Measurements from ENCODE around the gene FNDC7. TPM values are rescaled to one million over a fixed set of nuclear protein-coding genes. Genes with fewer than 3 reads are reported as not detected.

Gene FNDC7
- total RNA-seq, 1 experiment from 2014 or later: 0.05 TPM

- POLR2A ChIA-PET: no interaction called here
- in situ Hi-C loops (cut with HindIII; ENCODE audit: low pct_unique_long_range_greater_than_20kb, low sequenced_read_pairs): no loop called here
- H3K4me3 ChIP-seq (ENCODE audit: low read depth in 2 of 2, low read length in 2 of 2): no peak overlapping the region
- no peaks in the 10 kb centered on the region for H3K27me3 ChIP-seq (ENCODE audit: control insufficient read depth, insufficient read depth, low read length)
- no peaks in the 10 kb centered on the region for H3K9me3 ChIP-seq (ENCODE audit: control insufficient read depth, insufficient read depth, low read depth, low read length)
- CTCF ChIA-PET: no interaction called here
- H3K4me1 ChIP-seq (ENCODE audit: control insufficient read depth, insufficient read depth, low read length): no peaks in the 10 kb centered on the region
- no peak for DNase-seq (ENCODE audit: low read depth, low spot score)
- H3K36me3 ChIP-seq (ENCODE audit: control insufficient read depth, insufficient read depth, low read length): no peaks in the 10 kb centered on the region
- intact Hi-C loops (cut with micrococcal nuclease; ENCODE audit: unreplicated experiment): no loop called here
- BruUV-seq (replicated peaks): no TSS peak
- TF ChIP-seq SIN3A (IDR thresholded peaks at IDR 0.05; ENCODE audit: borderline replicate concordance, insufficient read depth, low read depth, low read length) (no peak), REST (IDR thresholded peaks at IDR 0.05; ENCODE audit: insufficient read depth in 1 of 2, low read depth in 2 of 2, low read length in 1 of 2) (no peak), CTCF (IDR thresholded peaks at IDR 0.05) (no peak), TCF7L2 (IDR thresholded peaks at IDR 0.05; ENCODE audit: low read depth, low read length) (no peak), POLR2AphosphoS5 (IDR thresholded peaks at IDR 0.05; ENCODE audit: low read depth, low read length) (no peak)
- no peak overlapping the region for H3K27ac ChIP-seq (ENCODE audit: low read length)
- no peak for ATAC-seq
Measured at GRCh38 chr1:108725906-108726305, 13.2 kb downstream of the FNDC7 start.

GRCh38 chr1:108728327-108728923 lies 15.7 kb downstream of the FNDC7 start:
- H3K27ac ChIP-seq (ENCODE audit: low read length): no peak overlapping the region
- no TSS peak for BruUV-seq (replicated peaks)
- ChIA-PET POLR2A (no interaction called here), CTCF (no interaction called here)
- TF ChIP-seq POLR2AphosphoS5 (IDR thresholded peaks at IDR 0.05; ENCODE audit: low read depth, low read length) (no peak), REST (IDR thresholded peaks at IDR 0.05; ENCODE audit: insufficient read depth in 1 of 2, low read depth in 2 of 2, low read length in 1 of 2) (no peak), TCF7L2 (IDR thresholded peaks at IDR 0.05; ENCODE audit: low read depth, low read length) (no peak), CTCF (IDR thresholded peaks at IDR 0.05) (no peak), SIN3A (IDR thresholded peaks at IDR 0.05; ENCODE audit: borderline replicate concordance, insufficient read depth, low read depth, low read length) (no peak)
- no peaks in the 10 kb centered on the region for H3K4me1 ChIP-seq (ENCODE audit: control insufficient read depth, insufficient read depth, low read length)
- H3K4me3 ChIP-seq (ENCODE audit: low read depth in 2 of 2, low read length in 2 of 2): no peak overlapping the region
- ATAC-seq (no peak), DNase-seq (ENCODE audit: low read depth, low spot score) (no peak)
- in situ Hi-C loops (cut with HindIII; ENCODE audit: low pct_unique_long_range_greater_than_20kb, low sequenced_read_pairs): no loop called here
- no peaks in the 10 kb centered on the region for H3K36me3 ChIP-seq (ENCODE audit: control insufficient read depth, insufficient read depth, low read length)
- no peaks in the 10 kb centered on the region for H3K27me3 ChIP-seq (ENCODE audit: control insufficient read depth, insufficient read depth, low read length)
- H3K9me3 ChIP-seq (ENCODE audit: control insufficient read depth, insufficient read depth, low read depth, low read length): no peaks in the 10 kb centered on the region
- intact Hi-C loops (cut with micrococcal nuclease; ENCODE audit: unreplicated experiment): no loop called here
